ENCODE results near the gene CCDC51.

The CCDC51 gene

GRCh38 chr3:48423883-48424695 lies 15.8 kb downstream of the CCDC51 start:
- no peak for ATAC-seq
- no peak for TF ChIP-seq ISL1 (CRISPR knock-in tag; IDR thresholded peaks at IDR 0.05)
- no peak for TF ChIP-seq OSR1 (CRISPR knock-in tag; IDR thresholded peaks at IDR 0.05)
- TF ChIP-seq BACH2 (CRISPR knock-in tag; IDR thresholded peaks at IDR 0.05; ENCODE audit: borderline replicate concordance): no peak
- TF ChIP-seq TOX (CRISPR knock-in tag; IDR thresholded peaks at IDR 0.05; ENCODE audit: borderline replicate concordance): no peak
- TF ChIP-seq ZC3H10 (CRISPR knock-in tag; IDR thresholded peaks at IDR 0.05): no peak
- TF ChIP-seq POU6F1 (CRISPR knock-in tag; IDR thresholded peaks at IDR 0.05; ENCODE audit: borderline replicate concordance, low read depth): no peak
- TF ChIP-seq TSHZ2 (CRISPR knock-in tag; IDR thresholded peaks at IDR 0.05): no peak
- no peak for TF ChIP-seq SNAI2 (CRISPR knock-in tag; IDR thresholded peaks at IDR 0.05)
- TF ChIP-seq ZFP3 (CRISPR knock-in tag; IDR thresholded peaks at IDR 0.05): no peak
- TF ChIP-seq TCF4 (CRISPR knock-in tag; IDR thresholded peaks at IDR 0.05; ENCODE audit: borderline replicate concordance): no peak
- TF ChIP-seq ZNF565 (CRISPR knock-in tag; conservative IDR thresholded peaks at IDR 0.05; ENCODE audit: low read depth): no peak
- TF ChIP-seq ZFP30 (CRISPR knock-in tag; IDR thresholded peaks at IDR 0.05): no peak
- no peak for TF ChIP-seq ZNF70 (CRISPR knock-in tag; IDR thresholded peaks at IDR 0.05)
- no peak for TF ChIP-seq PPARA (CRISPR knock-in tag; IDR thresholded peaks at IDR 0.05; ENCODE audit: borderline replicate concordance)
- TF ChIP-seq CREB5 (CRISPR knock-in tag; IDR thresholded peaks at IDR 0.05; ENCODE audit: low read depth): no peak
- no peak for TF ChIP-seq CSDC2 (CRISPR knock-in tag; IDR thresholded peaks at IDR 0.05)
- TF ChIP-seq PATZ1 (CRISPR knock-in tag; IDR thresholded peaks at IDR 0.05; ENCODE audit: borderline replicate concordance): no peak

GRCh38 chr3:48423241-48423882 lies 16.6 kb downstream of the CCDC51 start:
- ATAC-seq: no peak
- TF ChIP-seq ZC3H10 (CRISPR knock-in tag; IDR thresholded peaks at IDR 0.05) (no peak), ARNTL (CRISPR knock-in tag; IDR thresholded peaks at IDR 0.05; ENCODE audit: borderline replicate concordance, low read depth) (no peak), PATZ1 (CRISPR knock-in tag; IDR thresholded peaks at IDR 0.05; ENCODE audit: borderline replicate concordance) (no peak), ZFP30 (CRISPR knock-in tag; IDR thresholded peaks at IDR 0.05) (no peak), ZNF565 (CRISPR knock-in tag; conservative IDR thresholded peaks at IDR 0.05; ENCODE audit: low read depth) (no peak), RARB (CRISPR knock-in tag; IDR thresholded peaks at IDR 0.05) (no peak), CSRNP3 (CRISPR knock-in tag; IDR thresholded peaks at IDR 0.05) (no peak), TCF4 (CRISPR knock-in tag; IDR thresholded peaks at IDR 0.05; ENCODE audit: borderline replicate concordance) (no peak), OSR1 (CRISPR knock-in tag; IDR thresholded peaks at IDR 0.05) (no peak), ZNF70 (CRISPR knock-in tag; IDR thresholded peaks at IDR 0.05) (no peak), CSDC2 (CRISPR knock-in tag; IDR thresholded peaks at IDR 0.05) (no peak), ZFP3 (CRISPR knock-in tag; IDR thresholded peaks at IDR 0.05) (no peak), CREB5 (CRISPR knock-in tag; IDR thresholded peaks at IDR 0.05; ENCODE audit: low read depth) (no peak), TSHZ2 (CRISPR knock-in tag; IDR thresholded peaks at IDR 0.05) (no peak)

Measured in SK-N-SH treated with all-trans-retinoic acid at 6 μM for 48 hours (cell line).